NT2/D1 (cell line): ENCODE results near the gene HOXA5.
A peak's percentile ranks its signal among the peaks of the same experiment; 100 is the strongest.

Experiments used
- DNase-seq: peaks from one replicate; pipeline ENCODE4 v3.0.0-alpha.2; 2011; ENCODE audit warnings: low read depth, low spot score
- H3K27me3 ChIP-seq: 2 replicates; pipeline ENCODE4 v1.6.0; 2011; ENCODE audit warnings: mild to moderate bottlenecking; ENCODE audit not compliant: insufficient read length, insufficient read depth
- H3K36me3 ChIP-seq: 2 replicates; pipeline ENCODE4 v1.6.1; 2011; ENCODE audit warnings: mild to moderate bottlenecking, low read length, mixed read lengths; ENCODE audit not compliant: insufficient read depth, insufficient read length
- H3K4me1 ChIP-seq: 2 replicates; pipeline ENCODE4 v1.5.1; 2011; ENCODE audit not compliant: insufficient read depth, insufficient read length
- H3K4me3 ChIP-seq: 2 replicates; pipeline ENCODE4 v1.5.1; 2011; ENCODE audit warnings: low read depth; ENCODE audit not compliant: insufficient read length
- H3K9ac ChIP-seq: 2 replicates; pipeline ENCODE4 v1.6.0; 2011; ENCODE audit warnings: low read depth; ENCODE audit not compliant: insufficient read length
- H3K9me3 ChIP-seq: 2 replicates; pipeline ENCODE4 v1.5.1; 2011; ENCODE audit warnings: mild to moderate bottlenecking, low read length; ENCODE audit not compliant: insufficient read depth
- SUZ12 ChIP-seq: IDR thresholded peaks from 2 replicates; pipeline ENCODE4 v1.6.1; 2011; ENCODE audit not compliant: insufficient read length, insufficient read depth; ENCODE audit errors: extremely low read depth
- YY1 ChIP-seq: IDR thresholded peaks from 2 replicates; pipeline ENCODE4 v1.6.1; 2011; ENCODE audit not compliant: insufficient read length, insufficient read depth
- ZNF274 ChIP-seq: IDR thresholded peaks from 2 replicates; pipeline ENCODE4 v1.6.1; 2011; ENCODE audit warnings: mild to moderate bottlenecking, low read depth, low read length

Gene HOXA5

DNA sequence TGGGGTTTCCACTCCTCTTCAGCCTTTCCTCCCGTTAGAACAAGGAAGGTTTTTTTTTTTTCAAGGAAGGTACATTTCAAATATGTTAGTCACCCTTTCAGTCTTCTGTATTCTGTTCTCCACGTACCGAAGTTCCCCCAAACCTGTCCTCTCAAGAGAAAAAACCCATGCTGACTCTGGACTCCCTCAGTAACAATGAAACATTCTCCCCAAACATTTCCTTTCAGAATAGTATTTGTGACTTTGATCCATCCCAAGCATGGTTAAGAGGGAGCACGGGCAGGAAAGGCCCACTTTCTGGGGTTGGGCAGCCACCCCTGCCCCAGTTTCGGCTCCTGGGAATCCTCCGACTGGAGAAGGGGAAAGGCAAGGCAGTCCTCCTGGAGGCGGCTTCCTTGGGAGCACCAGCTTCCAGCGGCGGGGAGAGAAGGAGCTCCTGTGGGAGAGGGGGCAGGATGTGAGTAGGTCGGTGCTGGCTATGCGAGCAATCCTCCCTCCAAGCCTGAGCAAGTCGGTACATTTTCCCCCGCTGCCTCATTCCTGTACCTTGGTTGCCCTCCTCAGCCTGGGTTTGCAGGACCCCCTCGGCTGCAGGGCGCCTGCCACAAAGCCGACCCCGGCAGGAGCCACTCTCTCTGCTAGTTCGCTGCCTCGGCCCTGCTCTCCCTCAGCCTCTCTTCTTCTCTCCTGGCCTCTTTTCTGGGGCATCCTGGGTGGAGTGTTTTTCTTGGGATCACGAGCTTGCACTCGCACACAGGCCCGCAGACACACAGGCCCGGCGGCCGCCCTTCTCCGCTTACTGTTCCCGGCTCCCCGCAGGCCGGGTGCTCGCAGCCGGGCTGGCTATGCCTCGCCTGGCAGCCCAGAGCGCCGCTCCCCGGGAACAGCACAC lies 45.5 kb downstream of the HOXA5 start:
- Histone ChIP-seq H3K4me1 (peaks cover 8% of the 10 kb centered on the region), H3K27me3 (peaks cover 96% of the 10 kb centered on the region), H3K4me3 (peak overlapping the region; percentile 9), H3K9me3 (no peaks in the 10 kb centered on the region), H3K36me3 (peaks cover 9% of the 10 kb centered on the region), H3K9ac (peak overlapping the region; percentile 46)
- DNase-seq, result no peak
- TF ChIP-seq YY1 (no peak), ZNF274 (no peak), SUZ12 (no peak)

- H3K36me3 ChIP-seq, result peaks cover 9% of the 10 kb centered on the region
- H3K9ac ChIP-seq, result peak overlapping the region; percentile 76
- H3K27me3 ChIP-seq, result peaks cover 94% of the 10 kb centered on the region
- peaks cover 13% of the 10 kb centered on the region for H3K4me1 ChIP-seq
- peak overlapping the region; percentile 60 for H3K4me3 ChIP-seq
- no peak for DNase-seq
- TF ChIP-seq SUZ12 (no peak), ZNF274 (no peak), YY1 (no peak)
- H3K9me3 ChIP-seq, result no peaks in the 10 kb centered on the region
Measured at GRCh38 chr7:27096768-27097514, 46.5 kb downstream of the HOXA5 start.

- no peaks in the 10 kb centered on the region for H3K9me3 ChIP-seq
- TF ChIP-seq SUZ12 (no peak), YY1 (no peak), ZNF274 (no peak)
- DNase-seq, result no peak
- peaks cover 9% of the 10 kb centered on the region for H3K36me3 ChIP-seq
- peak within 1 kb of the TSS; percentile 76 for H3K9ac ChIP-seq
- H3K27me3 ChIP-seq, result peaks cover 89% of the 10 kb centered on the region
- peaks cover 13% of the 10 kb centered on the region for H3K4me1 ChIP-seq
- peak within 1 kb of the TSS; percentile 60 for H3K4me3 ChIP-seq
Measured at GRCh38 chr7:27095897-27096767, 47.3 kb downstream of the HOXA5 start, which contains the start of gene HOXA1. Gene HOXA1 (minus strand): TSS chr7:27096000. CDS start chr7:27095912, 88 bp downstream.

DNA sequence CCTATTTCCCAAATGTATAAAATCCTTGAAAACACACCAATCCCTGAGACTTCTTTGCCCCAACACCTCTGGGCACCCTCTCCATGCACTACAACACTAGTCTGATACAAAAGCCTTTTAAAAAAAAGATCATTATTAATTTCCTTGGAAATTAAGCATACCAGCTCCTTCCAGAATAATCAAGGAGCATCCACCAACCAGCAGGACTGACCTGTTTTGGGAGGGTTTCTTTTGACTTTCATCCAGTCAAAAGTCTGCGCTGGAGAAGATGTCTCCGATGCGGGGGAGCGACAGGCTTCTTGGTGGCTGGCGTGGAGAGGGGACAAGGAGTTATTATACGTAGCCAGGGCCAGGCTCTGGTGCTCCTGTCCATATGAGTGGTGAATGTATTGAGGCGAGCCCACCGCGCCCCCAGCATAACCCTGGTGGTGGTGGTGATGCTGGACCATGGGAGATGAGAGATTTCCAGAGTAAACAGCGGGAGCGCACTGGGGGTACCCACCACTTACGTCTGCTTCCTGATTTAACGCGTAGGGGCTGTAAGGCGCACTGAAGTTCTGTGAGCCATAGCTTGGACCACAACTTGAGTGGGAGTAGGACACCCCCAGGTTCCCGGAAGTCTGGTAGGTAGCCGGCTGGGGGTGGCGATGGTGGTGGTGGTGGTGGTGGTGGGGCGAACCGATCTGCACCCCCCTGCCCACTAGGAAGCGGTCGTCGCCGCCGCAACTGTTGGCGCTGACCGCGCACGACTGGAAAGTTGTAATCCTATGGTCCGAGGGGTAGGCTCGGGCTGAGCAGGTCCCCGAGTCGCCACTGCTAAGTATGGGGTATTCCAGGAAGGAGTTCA lies 48.2 kb downstream of the HOXA5 start:
- H3K4me1 ChIP-seq, result peaks cover 11% of the 10 kb centered on the region
- no peak overlapping the region for H3K9ac ChIP-seq
- no peaks in the 10 kb centered on the region for H3K9me3 ChIP-seq
- peak overlapping the region; percentile 60 for H3K4me3 ChIP-seq
- TF ChIP-seq YY1 (no peak), SUZ12 (no peak), ZNF274 (no peak)
- no peak for DNase-seq
- peaks cover 9% of the 10 kb centered on the region for H3K36me3 ChIP-seq
- peaks cover 81% of the 10 kb centered on the region for H3K27me3 ChIP-seq

DNA sequence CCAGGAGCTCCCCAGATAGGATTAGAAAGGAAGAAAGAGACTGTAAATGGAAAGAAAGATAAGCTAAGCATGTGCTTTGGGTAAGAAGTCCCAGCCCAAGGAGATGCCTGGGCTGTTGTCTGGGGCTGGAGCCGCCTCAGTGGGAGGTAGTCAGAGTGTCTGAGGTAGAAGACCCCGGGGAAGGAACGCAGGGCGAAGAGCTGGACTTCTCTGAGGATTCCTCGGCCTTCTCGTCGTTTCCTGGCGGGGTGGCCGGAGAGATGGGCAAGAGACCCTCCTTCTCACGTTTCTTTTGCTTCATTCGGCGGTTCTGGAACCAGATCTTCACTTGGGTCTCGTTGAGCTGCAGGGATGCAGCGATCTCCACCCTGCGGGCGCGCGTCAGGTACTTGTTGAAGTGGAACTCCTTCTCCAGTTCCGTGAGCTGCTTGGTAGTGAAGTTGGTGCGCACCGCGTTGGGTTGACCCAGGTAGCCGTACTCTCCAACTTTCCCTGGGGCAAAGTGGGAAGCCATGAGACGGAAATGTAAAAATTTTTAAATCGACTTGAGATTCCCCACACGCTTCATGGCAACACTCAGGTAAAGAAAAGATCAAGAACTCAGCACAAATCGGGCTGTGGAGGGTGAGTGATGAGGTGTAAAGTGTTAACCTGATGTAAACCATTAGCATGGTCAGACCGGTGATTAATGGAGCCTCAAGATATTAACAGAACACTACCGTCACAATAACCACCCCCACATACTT lies 49.0 kb downstream of the HOXA5 start:
- peaks cover 11% of the 10 kb centered on the region for H3K4me1 ChIP-seq
- H3K9me3 ChIP-seq, result no peaks in the 10 kb centered on the region
- H3K9ac ChIP-seq, result no peak overlapping the region
- TF ChIP-seq YY1 (no peak), ZNF274 (no peak), SUZ12 (no peak)
- peaks cover 76% of the 10 kb centered on the region for H3K27me3 ChIP-seq
- peaks cover 5% of the 10 kb centered on the region for H3K36me3 ChIP-seq
- no peak for DNase-seq
- H3K4me3 ChIP-seq, result no peak overlapping the region
